GM18519 (cell line): ENCODE results near the gene TMEM60.
"Not testable (repeated sequence)": the region's sequence is repeated elsewhere in the genome, so short reads cannot be mapped to it uniquely, and the experiment has no call there.

ENCODE experiments used
- ATAC-seq: cut with Tn5 transposase; IDR thresholded peaks from one replicate; pipeline ENCODE4 v1.9.1; 2021; ENCODE audit warnings: mild to moderate bottlenecking, moderate library complexity; ENCODE audit not compliant: unreplicated experiment, low FRiP score

Gene TMEM60

GRCh38 chr7:77798394-77799077, at the start of gene TMEM60, which contains the start of gene PHTF2:
Gene TMEM60, minus strand, starts transcription at chr7:77798434. Its CDS starts 4,061 bp downstream, at chr7:77794373.
Gene PHTF2, plus strand, starts transcription at chr7:77798773.
- ATAC-seq: peak; percentile 83

GRCh38 chr7:77846317-77847092, 48.3 kb upstream of the TMEM60 start:
- no peak for ATAC-seq

- ATAC-seq: no peak
These were observed 45.0 kb upstream of the TMEM60 start for GRCh38 chr7:77843194-77843593.

GRCh38 chr7:77839919-77840318, 41.7 kb upstream of the TMEM60 start:
- ATAC-seq: no peak

GRCh38 chr7:77838929-77839491, 40.8 kb upstream of the TMEM60 start:
- ATAC-seq: no peak

GRCh38 chr7:77837966-77838365, 39.7 kb upstream of the TMEM60 start:
- no peak for ATAC-seq

GRCh38 chr7:77837275-77837674, 39.0 kb upstream of the TMEM60 start:
- no peak for ATAC-seq

GRCh38 chr7:77836425-77836824, 38.2 kb upstream of the TMEM60 start:
- ATAC-seq: not testable (repeated sequence)

GRCh38 chr7:77833136-77833535, 34.9 kb upstream of the TMEM60 start:
- ATAC-seq: no peak

GRCh38 chr7:77831953-77832352, 33.7 kb upstream of the TMEM60 start:
- no peak for ATAC-seq

- no peak for ATAC-seq
These were observed 33.2 kb upstream of the TMEM60 start for GRCh38 chr7:77831481-77831880.

- no peak for ATAC-seq
These were observed 32.6 kb upstream of the TMEM60 start for GRCh38 chr7:77830649-77831355.

- no peak for ATAC-seq
These were observed 29.8 kb upstream of the TMEM60 start for GRCh38 chr7:77827999-77828398.

- ATAC-seq: no peak
These were observed 28.1 kb upstream of the TMEM60 start for GRCh38 chr7:77826300-77826699.

- no peak for ATAC-seq
These were observed 26.9 kb upstream of the TMEM60 start for GRCh38 chr7:77825131-77825530.

- no peak for ATAC-seq
These were observed 26.4 kb upstream of the TMEM60 start for GRCh38 chr7:77824636-77825035.

- ATAC-seq: peak; percentile 22
These were observed 25.6 kb upstream of the TMEM60 start for GRCh38 chr7:77823787-77824186.

GRCh38 chr7:77822269-77822668, 24.0 kb upstream of the TMEM60 start:
- no peak for ATAC-seq

GRCh38 chr7:77820967-77821366, 22.7 kb upstream of the TMEM60 start:
- ATAC-seq: no peak

- no peak for ATAC-seq
These were observed 20.8 kb upstream of the TMEM60 start for GRCh38 chr7:77819021-77819420.

GRCh38 chr7:77813180-77813579, 14.9 kb upstream of the TMEM60 start:
- no peak for ATAC-seq
